H1 (cell line): Measurements from ENCODE around the gene MAGI2. TPM values are rescaled to one million over a fixed set of nuclear protein-coding genes. Genes with fewer than 3 reads are reported as not detected.

ENCODE experiments used
- EZH2 ChIP-seq: fragments of 200-600 bp; sonication (generic); IDR thresholded peaks from 2 replicates; pipeline ENCODE4 v1.7.1; 2012; ENCODE audit warnings: low read depth, mild to moderate bottlenecking, moderate library complexity, low read length, inconsistent platforms; ENCODE audit not compliant: severe bottlenecking
- JUN ChIP-seq: IDR thresholded peaks from 2 replicates; pipeline ENCODE4 v1.6.1; 2011; ENCODE audit warnings: low read depth, mild to moderate bottlenecking, improper control_type of control experiment, low read length
- NANOG ChIP-seq: IDR thresholded peaks from 2 replicates; pipeline ENCODE4 v1.6.1; 2011; ENCODE audit warnings: low read length, low read depth, mild to moderate bottlenecking, inconsistent platforms; ENCODE audit not compliant: insufficient read depth, poor library complexity, severe bottlenecking
- polyA plus RNA-seq, 7 experiments: library from polyadenylated mRNA; depleted of rRNA in 3 of 7; stranded (reverse) in 5 of 7; unstranded in 2 of 7; fragments of >200 nt in 5 of 7; fragments of 200-250 nt in 2 of 7; gene quantifications; 1 replicate in 5 of 7; 2 replicates in 1 of 7; 4 replicates in 1 of 7; pipeline versions ENCODE4 v1.2.1 to v1.2.3, GENCODE V29; 2011 to 2013; ENCODE audit warnings: missing spikeins in 2 of 7, mixed read lengths in 2 of 7
- total RNA-seq: library from RNA; stranded (reverse); fragmentation: NEBNext Ultra II Directional; extraction: Animal tissue kit (Norgen Biotek cat#: 25700); gene quantifications from 2 replicates; pipeline ENCODE4 v1.2.1, GENCODE V29; 2021

MAGI2 gene
- total and polyA plus RNA-seq, 2 of the 8 experiments (the other 6 are each of a cell fraction or from before 2014, with no cell fraction given): 6.0 to 27.3 TPM

DNA sequence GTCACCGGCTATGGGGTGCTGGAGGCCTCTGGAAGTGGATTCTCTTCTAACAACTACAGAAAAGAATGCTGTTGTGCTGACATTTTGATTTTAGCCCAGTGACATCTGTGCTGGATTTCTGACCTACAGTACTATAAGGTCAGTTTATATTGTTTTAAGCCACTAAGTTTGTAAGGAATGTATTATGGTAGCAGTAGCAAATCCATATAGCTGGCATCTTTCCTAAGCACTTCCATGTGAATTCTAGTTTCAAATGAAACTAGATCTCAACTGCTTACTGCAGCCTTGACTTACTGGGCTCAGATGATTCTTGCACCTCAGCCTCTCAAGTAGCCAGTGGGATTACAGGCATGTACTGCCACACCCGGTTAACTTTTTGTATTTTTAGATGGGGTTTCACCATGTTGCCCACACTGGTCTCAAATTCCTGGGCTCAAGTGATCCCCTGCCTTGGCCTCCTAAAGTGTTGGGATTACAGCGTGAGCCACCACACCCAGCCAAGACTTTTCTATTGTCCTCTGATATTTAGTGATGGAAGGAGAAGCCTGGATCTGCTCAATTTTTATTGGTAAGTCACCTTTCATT lies 1240.9 kb downstream of the MAGI2 start (continued):
- TF ChIP-seq JUN (no peak), EZH2 (no peak), NANOG (no peak)
- TF ChIP-seq, all 59 proteins: peak for 0
